Stimulated activated CD8-positive, alpha-beta memory T cell treated with anti-CD3 and anti-CD28 coated beads, Interleukin-12 subunit alpha, Interleukin-12 subunit beta, amount 100 ng/mL, for 4 hours (primary cell): Measurements from ENCODE around the gene REEP1.

Source experiments
- DNase-seq: peaks from one replicate; pipeline ENCODE4 v3.0.0-alpha.2; 2020; ENCODE audit warnings: low read depth

Gene REEP1

DNA sequence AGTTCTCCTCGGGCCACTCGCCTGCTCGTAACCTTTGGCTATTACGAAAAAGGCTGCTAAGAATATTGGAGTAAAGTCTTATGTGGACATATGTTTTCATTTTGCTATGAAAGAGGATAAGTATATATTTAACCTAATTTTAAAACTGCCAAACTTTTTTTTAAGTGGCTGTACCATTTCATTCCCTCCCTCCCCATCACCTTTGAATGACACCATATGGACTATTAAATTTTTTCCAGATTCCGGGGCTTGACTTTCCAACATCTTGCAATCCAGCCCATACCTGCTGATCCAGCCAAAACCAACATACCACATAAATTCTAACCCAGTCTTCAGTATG, 31.5 kb downstream of the REEP1 start:
- DNase-seq: no peak

GRCh38 chr2:86305195-86305914, 32.1 kb downstream of the REEP1 start:
- no peak for DNase-seq

- DNase-seq: no peak
Measured at GRCh38 chr2:86304416-86304815, 33.0 kb downstream of the REEP1 start.

DNA sequence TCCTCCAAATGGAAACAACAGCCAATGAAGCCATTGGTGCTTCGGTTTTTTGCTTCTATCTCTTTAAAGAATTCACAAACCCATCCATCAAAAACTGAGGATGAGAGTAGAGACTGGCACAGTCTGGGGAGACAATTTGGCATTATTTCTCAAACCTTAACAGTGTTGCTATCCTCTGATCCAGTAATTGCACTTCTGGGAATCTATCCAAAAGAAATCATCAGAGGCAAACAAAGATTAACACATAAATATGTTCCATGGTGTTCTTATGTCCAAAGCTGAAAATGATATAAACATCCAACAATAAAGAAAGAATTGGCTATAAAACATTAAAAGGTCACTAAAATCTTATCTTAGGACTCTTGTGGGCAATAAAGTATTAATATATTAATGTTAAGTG, 35.1 kb downstream of the REEP1 start:
- no peak for DNase-seq

DNA sequence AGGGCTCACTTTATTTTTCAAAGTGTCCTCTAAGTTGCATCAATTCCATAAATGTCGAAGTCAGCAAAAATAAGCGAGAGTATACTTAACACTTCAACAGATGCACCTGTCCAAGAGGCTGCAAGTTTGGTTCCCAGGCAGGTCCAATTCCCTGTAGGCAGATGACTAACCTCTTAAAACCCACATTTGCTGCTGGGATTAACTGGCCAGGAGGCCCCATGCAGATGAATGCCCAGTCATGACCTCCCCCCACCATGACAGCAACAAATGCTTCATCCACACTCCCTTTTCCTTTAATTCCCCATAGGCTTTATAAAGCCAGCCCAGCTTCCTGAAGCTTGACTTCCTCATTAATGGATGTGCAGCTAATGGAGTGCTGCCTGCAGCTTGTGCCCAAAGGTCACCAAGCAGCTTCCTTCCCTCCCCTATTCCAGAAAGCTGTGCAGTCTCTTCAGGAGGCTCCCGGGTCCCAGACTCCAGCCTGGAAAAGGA, 35.7 kb downstream of the REEP1 start:
- DNase-seq: no peak

- no peak for DNase-seq
Measured at GRCh38 chr2:86301009-86301408, 36.4 kb downstream of the REEP1 start.

GRCh38 chr2:86300496-86300895, 36.9 kb downstream of the REEP1 start:
- no peak for DNase-seq

GRCh38 chr2:86298411-86299390, 38.7 kb downstream of the REEP1 start:
- no peak for DNase-seq

DNA sequence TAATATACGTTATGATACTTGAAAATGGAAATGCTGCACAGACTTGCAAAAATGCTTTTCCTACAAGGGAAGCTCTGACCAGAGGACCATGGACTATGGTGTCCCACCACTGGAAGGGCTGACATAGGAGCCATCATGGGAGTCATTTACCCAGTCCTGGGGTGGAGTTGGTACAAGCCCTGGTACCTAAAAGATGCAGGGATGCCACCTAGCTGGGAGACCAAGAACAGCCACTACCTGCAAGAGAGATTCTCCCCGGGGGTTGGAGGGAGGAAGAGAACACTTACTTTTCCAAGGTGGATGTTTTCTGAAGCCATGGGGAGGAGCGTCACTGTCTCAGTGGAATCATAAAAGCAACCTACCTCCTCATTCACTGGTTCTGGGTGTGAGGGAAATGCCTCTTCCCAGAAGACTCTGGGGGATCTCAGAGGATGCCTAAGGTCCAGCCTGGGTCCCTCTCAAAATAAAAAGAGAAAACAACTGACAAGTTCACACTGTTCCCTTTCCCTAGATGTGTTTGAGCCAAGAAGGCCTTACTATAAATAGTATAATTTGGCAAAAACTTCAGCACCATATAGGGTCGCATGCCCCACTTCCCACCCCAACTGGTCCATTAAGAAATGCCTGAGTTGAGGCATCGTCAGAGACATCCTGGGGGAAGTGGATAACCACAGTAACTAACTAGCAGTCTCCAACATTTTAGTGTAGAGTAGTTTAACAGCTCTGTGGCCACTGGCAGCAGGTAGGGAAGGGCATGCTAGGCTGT, 39.9 kb downstream of the REEP1 start:
- no peak for DNase-seq

- no peak for DNase-seq
Measured at GRCh38 chr2:86296947-86297346, 40.5 kb downstream of the REEP1 start.

DNA sequence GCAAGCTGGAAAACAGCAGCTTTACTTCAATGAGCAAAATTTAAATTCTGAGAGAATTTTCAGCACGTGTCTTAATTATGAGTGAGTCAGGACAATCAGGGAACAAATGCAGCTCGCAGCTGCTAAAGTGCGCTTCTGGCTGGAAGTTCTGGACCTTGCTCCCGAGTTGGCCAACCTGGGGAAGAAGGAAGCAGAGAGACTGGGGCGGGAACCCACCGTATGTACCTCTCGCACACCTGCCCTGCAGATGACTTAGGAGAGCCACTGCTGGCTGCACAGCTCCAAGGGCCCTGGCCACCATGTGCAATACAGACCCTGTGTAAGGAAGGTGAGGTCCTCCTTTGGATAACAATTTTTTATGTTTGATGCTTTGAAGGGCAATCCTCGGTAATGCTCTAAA, 42.4 kb downstream of the REEP1 start:
- DNase-seq: no peak

DNA sequence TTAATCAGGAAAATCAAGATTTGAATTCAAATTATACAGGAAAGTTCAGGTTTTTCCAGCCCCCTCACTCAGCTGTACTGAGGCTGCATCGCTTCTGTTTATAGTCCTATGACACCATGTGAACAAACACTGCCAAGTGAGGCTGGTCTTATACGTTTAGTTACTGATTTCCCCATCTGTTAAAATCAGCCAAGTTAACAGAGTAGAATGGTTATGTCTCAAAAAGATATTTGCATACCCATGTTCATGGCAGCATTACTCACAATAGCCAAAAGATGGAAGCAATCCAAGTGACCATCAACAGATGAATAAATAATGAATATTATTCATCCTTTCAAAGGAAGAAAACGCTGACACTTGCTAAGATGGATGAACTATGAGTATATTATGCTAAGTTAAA, 43.8 kb downstream of the REEP1 start:
- no peak for DNase-seq

- DNase-seq: no peak
Measured at GRCh38 chr2:86292571-86293515, 44.6 kb downstream of the REEP1 start.

GRCh38 chr2:86291328-86291662, 46.1 kb downstream of the REEP1 start:
- no peak for DNase-seq

DNA sequence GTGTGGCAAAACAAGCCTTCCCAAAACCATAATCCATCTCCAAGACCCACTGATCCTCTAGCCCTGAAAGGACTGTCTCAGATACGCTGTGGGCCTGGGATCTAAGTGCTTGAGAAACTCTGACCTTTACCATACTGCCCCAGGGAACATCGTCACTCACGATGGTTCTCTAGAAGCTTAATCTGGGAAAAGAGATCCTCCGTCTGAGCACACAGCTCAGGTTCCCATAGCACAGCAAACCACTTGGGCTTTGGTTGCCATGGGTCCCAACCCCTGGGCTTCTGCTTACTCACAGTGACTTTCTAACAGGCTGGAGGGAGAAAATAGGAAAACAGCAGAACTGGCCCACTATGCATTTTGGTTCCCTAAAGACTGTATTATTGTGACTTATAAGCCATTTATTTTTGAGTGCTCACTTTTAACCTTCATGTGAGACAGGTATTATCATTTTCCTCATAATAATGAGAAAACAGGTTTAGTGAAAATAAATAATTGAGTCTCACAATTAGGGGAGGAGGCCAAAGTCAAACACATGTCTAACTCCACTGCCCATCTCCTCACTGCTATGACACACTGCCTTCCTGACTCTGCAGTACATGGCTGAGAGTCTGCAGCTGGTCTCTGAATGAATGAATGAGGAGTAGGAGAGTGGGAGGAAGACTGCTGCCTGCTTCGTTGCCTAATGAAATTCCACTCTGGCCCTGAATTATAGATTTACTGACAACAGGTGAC, 46.7 kb downstream of the REEP1 start:
- no peak for DNase-seq

GRCh38 chr2:86286516-86286915, 50.9 kb downstream of the REEP1 start:
- DNase-seq: no peak

GRCh38 chr2:86285981-86286380, 51.4 kb downstream of the REEP1 start:
- DNase-seq: no peak

DNA sequence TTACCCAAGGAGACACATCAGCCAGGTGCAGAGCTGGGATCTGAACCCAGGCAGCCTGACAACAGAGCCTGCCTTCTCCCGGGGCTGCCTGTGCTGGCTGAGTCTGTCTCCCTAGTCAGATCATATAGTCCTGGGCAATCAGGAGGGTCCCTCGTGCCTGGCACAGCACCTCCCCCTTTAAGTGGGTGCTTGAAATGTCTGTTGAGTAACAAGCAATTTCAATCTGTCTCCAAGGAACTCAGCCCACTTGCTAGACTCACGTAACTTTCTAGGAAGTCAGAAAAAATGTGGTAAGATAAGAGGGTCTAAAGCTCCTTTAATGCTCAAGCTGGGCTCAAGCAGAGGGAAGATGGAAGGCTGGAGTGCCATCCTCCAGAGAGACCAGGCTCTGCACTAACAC, 51.9 kb downstream of the REEP1 start:
- DNase-seq: no peak

DNA sequence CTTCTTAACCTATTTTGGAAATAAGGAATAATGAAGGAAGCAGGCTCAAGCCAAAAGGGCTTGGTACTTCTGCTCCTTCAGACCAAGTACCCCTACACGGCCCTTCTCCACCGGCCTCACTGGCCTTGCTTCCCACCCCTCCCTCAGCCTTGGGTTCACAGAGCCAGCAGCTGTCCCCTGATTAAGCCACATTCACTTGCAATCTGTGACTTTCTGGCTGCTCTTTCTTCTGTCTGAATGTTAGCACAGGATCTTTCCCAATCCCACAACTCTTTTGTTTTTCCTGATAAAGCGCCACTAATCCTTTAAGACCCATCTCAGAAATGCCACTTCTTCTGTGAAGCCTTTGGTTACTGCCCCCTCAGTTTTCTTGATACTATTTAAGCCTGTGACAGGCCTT, 52.4 kb downstream of the REEP1 start:
- DNase-seq: no peak

GRCh38 chr2:86284401-86284841, 53.0 kb downstream of the REEP1 start:
- DNase-seq: no peak
